Measurements from ENCODE around the gene KLK12.

KLK12 gene

DNA sequence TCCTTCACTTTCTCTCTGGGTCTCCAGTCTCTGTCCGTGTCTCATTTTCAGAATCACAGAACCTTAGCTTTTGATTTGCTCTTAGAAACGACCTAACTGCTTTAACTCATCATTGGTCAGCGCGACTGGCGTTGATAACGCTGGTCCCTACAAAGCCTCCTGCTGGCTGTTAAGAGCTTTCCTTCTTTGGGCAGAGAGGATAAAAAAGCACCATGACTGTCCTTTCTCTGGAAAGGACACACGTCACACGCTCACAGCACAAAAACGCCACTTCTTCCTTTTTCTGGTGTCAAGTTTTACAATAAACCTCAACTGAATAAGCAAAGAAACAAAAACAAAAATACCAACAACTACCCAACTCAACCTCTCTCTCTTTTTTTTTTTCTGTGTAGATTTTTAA lies 1.7 kb upstream of the KLK12 start:
- DNase-seq (ENCODE audit: low read depth in 1 of 2, low spot score in 1 of 2) = no peak
- in situ Hi-C loops (cut with HindIII; ENCODE audit: low pct_unique_long_range_greater_than_20kb, low sequenced_read_pairs) = no loop called here
- no peak for TF ChIP-seq JUND (IDR thresholded peaks at IDR 0.05; ENCODE audit: low read depth)

GRCh38 chr19:51031880-51032225 lies 2.9 kb downstream of the KLK12 start:
- no peak for TF ChIP-seq JUND (IDR thresholded peaks at IDR 0.05; ENCODE audit: low read depth)
- in situ Hi-C loops (cut with HindIII; ENCODE audit: low pct_unique_long_range_greater_than_20kb, low sequenced_read_pairs) = no loop called here
- no peak for DNase-seq (ENCODE audit: low read depth in 1 of 2, low spot score in 1 of 2)

GRCh38 chr19:51031220-51031879 lies 3.5 kb downstream of the KLK12 start:
- DNase-seq (ENCODE audit: low read depth in 1 of 2, low spot score in 1 of 2) = no peak
- no peak for TF ChIP-seq JUND (IDR thresholded peaks at IDR 0.05; ENCODE audit: low read depth)
- in situ Hi-C loops (cut with HindIII; ENCODE audit: low pct_unique_long_range_greater_than_20kb, low sequenced_read_pairs) = no loop called here

GRCh38 chr19:51030631-51031030 lies 4.2 kb downstream of the KLK12 start:
- DNase-seq (ENCODE audit: low read depth in 1 of 2, low spot score in 1 of 2) = no peak
- no peak for TF ChIP-seq JUND (IDR thresholded peaks at IDR 0.05; ENCODE audit: low read depth)
- in situ Hi-C loops (cut with HindIII; ENCODE audit: low pct_unique_long_range_greater_than_20kb, low sequenced_read_pairs) = no loop called here

GRCh38 chr19:51029718-51030117 lies 5.1 kb downstream of the KLK12 start:
- TF ChIP-seq JUND (IDR thresholded peaks at IDR 0.05; ENCODE audit: low read depth) = no peak

GRCh38 chr19:51027873-51028272 lies 6.9 kb downstream of the KLK12 start:
- in situ Hi-C loops (cut with HindIII; ENCODE audit: low pct_unique_long_range_greater_than_20kb, low sequenced_read_pairs) = no loop called here
- no peak for DNase-seq (ENCODE audit: low read depth in 1 of 2, low spot score in 1 of 2)
- no peak for TF ChIP-seq JUND (IDR thresholded peaks at IDR 0.05; ENCODE audit: low read depth)

More at GRCh38 chr19:51029718-51030117, 5.1 kb downstream of the KLK12 start:
- in situ Hi-C loops (cut with HindIII; ENCODE audit: low pct_unique_long_range_greater_than_20kb, low sequenced_read_pairs) = no loop called here
- peak in 1 of 2 experiments; percentile 60 for DNase-seq (ENCODE audit: low read depth in 1 of 2, low spot score in 1 of 2)

DNA sequence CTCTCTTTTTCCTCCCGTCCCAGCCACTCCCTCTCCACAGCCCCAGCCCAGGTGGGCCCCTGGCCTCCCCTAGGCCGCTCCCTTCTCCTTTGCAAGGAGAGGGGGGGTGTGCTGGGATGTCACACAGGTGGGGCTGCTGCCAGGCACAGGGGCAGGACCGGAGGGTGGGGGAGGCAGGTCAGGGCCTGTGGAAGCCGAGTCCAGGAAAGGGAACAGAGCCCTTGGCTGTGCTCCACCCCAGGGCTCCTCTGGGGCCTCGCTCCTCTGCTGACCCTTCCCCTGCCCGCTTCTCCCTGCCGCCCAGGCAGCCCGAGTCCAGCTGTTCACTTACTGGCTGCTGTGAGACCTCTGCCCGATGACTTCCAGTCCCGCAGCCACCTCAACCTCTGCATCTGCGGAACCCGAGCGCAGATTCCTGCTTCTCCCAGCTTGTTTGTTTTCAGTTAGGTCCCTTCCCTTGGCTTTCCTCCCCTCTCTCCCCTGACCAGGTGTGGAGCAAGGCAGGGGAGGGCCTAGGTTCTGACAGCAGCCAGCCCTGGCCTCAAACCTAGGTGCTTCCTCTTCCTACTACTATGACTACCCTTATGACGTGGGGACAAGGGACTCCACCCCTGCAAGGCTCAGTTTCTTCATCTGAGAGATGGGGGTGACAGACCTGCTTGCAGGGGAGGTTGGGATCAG lies 7.5 kb downstream of the KLK12 start:
- TF ChIP-seq JUND (IDR thresholded peaks at IDR 0.05; ENCODE audit: low read depth) = no peak
- in situ Hi-C loops (cut with HindIII; ENCODE audit: low pct_unique_long_range_greater_than_20kb, low sequenced_read_pairs) = no loop called here
- DNase-seq (ENCODE audit: low read depth in 1 of 2, low spot score in 1 of 2) = no peak

DNA sequence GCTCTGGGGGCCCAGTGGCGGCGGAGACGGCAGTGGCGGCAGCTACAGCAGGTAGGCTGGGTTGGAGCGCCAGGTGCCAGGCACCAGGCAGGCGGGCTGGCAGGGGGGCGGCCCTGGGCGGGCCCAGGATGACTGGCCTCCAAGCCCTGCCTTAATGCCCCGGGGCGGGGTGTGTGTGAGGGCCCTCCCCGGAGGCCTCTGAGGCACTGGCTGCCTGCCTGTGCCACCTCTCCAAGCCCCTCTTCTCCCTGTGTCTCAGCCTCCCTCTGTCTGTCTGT lies 8.3 kb downstream of the KLK12 start, which contains the start of gene KLK11:
Gene KLK11, minus strand, starts transcription at position 63 of the 278 bp plus-strand sequence. CDS start 985 bp downstream, outside the sequence.
- DNase-seq (ENCODE audit: low read depth in 1 of 2, low spot score in 1 of 2) = no peak
- in situ Hi-C loops (cut with HindIII; ENCODE audit: low pct_unique_long_range_greater_than_20kb, low sequenced_read_pairs) = no loop called here
- no peak for TF ChIP-seq JUND (IDR thresholded peaks at IDR 0.05; ENCODE audit: low read depth)

DNA sequence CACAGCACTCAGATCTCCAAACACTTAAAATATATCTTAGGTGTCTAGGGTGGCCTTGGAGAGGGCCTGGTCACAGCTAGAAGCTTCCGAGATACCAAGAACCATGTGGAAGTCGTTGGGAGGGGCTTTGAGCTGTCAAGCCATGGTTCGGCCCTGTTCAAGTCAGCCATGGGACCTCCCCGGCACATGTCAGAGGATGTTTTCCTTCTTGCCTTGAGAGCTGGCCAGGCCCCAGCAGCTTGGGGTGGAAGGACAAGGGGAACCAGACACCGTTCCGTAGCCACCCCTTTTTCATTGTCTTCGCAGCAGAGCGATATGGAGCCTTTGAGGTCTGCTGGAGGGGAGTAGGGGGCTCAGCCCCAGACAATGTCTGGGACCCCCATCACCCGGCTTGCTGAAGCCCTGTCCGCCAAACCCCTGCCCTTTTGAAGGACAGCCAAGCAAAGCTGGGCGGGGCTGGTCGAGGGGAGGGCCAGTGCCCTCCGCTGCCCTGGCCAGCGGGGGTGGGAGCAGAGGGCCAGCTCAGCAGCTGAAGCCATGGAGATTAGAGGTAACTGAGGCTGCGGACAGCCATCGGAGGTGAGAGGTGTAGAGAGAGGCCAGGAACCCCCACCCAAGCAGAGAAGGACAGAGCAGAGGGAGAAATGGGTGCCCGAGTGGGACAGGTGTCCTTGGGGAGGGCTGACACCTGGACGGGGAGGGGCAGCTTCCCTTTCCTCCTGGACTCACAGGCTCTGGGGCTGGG lies 8.8 kb downstream of the KLK12 start:
- in situ Hi-C loops (cut with HindIII; ENCODE audit: low pct_unique_long_range_greater_than_20kb, low sequenced_read_pairs) = no loop called here
- DNase-seq (ENCODE audit: low read depth in 1 of 2, low spot score in 1 of 2) = no peak
- TF ChIP-seq JUND (IDR thresholded peaks at IDR 0.05; ENCODE audit: low read depth) = no peak

DNA sequence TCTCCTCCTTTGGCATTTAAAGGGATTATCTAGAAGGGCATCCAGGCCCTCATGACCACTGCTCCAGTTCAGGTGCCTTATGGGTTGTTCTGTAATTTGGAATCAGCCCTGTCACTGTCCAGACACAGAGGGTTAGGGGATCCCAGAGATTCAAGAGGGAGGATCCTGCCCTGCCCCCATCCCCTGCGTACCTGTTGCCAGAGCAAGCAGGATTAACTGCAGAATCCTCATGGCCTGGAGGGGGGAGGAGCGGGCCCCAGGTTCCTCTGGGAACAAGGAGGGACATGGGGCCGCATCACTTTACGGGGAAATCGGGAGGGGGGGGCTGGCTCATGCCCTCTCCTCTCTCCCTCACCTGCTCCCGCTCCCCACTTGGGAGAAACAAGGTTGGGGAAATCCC lies 9.4 kb downstream of the KLK12 start:
- TF ChIP-seq JUND (IDR thresholded peaks at IDR 0.05; ENCODE audit: low read depth) = no peak
- no peak for DNase-seq (ENCODE audit: low read depth in 1 of 2, low spot score in 1 of 2)
- in situ Hi-C loops (cut with HindIII; ENCODE audit: low pct_unique_long_range_greater_than_20kb, low sequenced_read_pairs) = no loop called here

- TF ChIP-seq JUND (IDR thresholded peaks at IDR 0.05; ENCODE audit: low read depth) = no peak
- in situ Hi-C loops (cut with HindIII; ENCODE audit: low pct_unique_long_range_greater_than_20kb, low sequenced_read_pairs) = no loop called here
- peak in 1 of 2 experiments; percentile 62 for DNase-seq (ENCODE audit: low read depth in 1 of 2, low spot score in 1 of 2)
These were observed 9.9 kb downstream of the KLK12 start for GRCh38 chr19:51024924-51025323.

- no peak for TF ChIP-seq JUND (IDR thresholded peaks at IDR 0.05; ENCODE audit: low read depth)
- DNase-seq (ENCODE audit: low read depth in 1 of 2, low spot score in 1 of 2) = no peak
- in situ Hi-C loops (cut with HindIII; ENCODE audit: low pct_unique_long_range_greater_than_20kb, low sequenced_read_pairs) = no loop called here
These were observed 10.9 kb downstream of the KLK12 start for GRCh38 chr19:51023946-51024345.

DNA sequence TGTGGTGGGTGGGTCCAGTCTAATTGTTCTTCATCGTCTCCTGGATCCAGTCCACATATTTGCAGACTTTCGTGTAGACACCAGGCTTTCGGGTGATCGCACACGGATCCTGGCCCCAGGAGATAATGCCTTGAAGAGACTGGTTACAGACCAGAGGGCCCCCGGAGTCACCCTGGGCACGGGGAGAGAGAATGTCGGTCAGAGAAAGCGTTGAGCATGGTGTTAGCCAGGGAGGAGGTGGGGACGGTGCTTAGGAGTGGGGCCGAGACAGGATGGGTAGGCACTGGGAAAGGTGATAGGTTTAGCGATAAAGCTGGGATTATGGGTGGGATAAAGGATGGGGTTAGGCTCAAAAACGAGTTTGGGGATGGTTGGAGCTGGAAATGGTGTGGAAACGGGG lies 12.3 kb downstream of the KLK12 start:
- TF ChIP-seq JUND (IDR thresholded peaks at IDR 0.05; ENCODE audit: low read depth) = no peak
- DNase-seq (ENCODE audit: low read depth in 1 of 2, low spot score in 1 of 2) = no peak
- in situ Hi-C loops (cut with HindIII; ENCODE audit: low pct_unique_long_range_greater_than_20kb, low sequenced_read_pairs) = no loop called here
